Measurements from ENCODE around the gene CASR.

CASR gene

GRCh38 chr3:122215592-122216298 is 32.3 kb downstream of the CASR start:
- no peak for DNase-seq

- DNase-seq = no peak
These were observed 34.4 kb downstream of the CASR start for GRCh38 chr3:122217901-122218300.

GRCh38 chr3:122219242-122219872 is 35.9 kb downstream of the CASR start:
- DNase-seq = no peak

GRCh38 chr3:122227036-122227781 is 43.7 kb downstream of the CASR start:
- DNase-seq = no peak

- no peak for DNase-seq
These were observed 46.7 kb downstream of the CASR start for GRCh38 chr3:122230174-122230573.

- no peak for DNase-seq
These were observed 48.1 kb downstream of the CASR start for GRCh38 chr3:122231465-122232157.

- DNase-seq = no peak
These were observed 49.0 kb downstream of the CASR start for GRCh38 chr3:122232485-122232884.

GRCh38 chr3:122233101-122233952 is 49.9 kb downstream of the CASR start:
- no peak for DNase-seq

GRCh38 chr3:122234117-122234516 is 50.6 kb downstream of the CASR start:
- no peak for DNase-seq

- DNase-seq = no peak
These were observed 51.7 kb downstream of the CASR start for GRCh38 chr3:122235147-122235546.

- DNase-seq = no peak
These were observed 55.6 kb downstream of the CASR start for GRCh38 chr3:122239112-122239511.

GRCh38 chr3:122245513-122246174 is 62.2 kb downstream of the CASR start:
- DNase-seq = no peak

GRCh38 chr3:122246199-122246598 is 62.7 kb downstream of the CASR start:
- no peak for DNase-seq

GRCh38 chr3:122247087-122247824 is 63.8 kb downstream of the CASR start:
- DNase-seq = no peak

- no peak for DNase-seq
These were observed 64.3 kb downstream of the CASR start for GRCh38 chr3:122247825-122248185.

GRCh38 chr3:122251428-122251827 is 68.0 kb downstream of the CASR start:
- DNase-seq = no peak

- DNase-seq = no peak
These were observed 70.1 kb downstream of the CASR start for GRCh38 chr3:122253581-122253980.

GRCh38 chr3:122255757-122256439 is 72.4 kb downstream of the CASR start:
- no peak for DNase-seq

GRCh38 chr3:122257644-122258364 is 74.3 kb downstream of the CASR start:
- no peak for DNase-seq
